Activated naive CD8-positive, alpha-beta T cell (primary cell): Measurements from ENCODE around the gene DNAI1.

Source experiments
- H3K27ac Mint-ChIP-seq: one replicate; pipeline ENCODE4 v1.8.0; 2021; ENCODE audit warnings: mixed read lengths
- H3K27me3 Mint-ChIP-seq: one replicate; pipeline ENCODE4 v1.8.0; 2021; ENCODE audit warnings: mixed read lengths
- H3K36me3 Mint-ChIP-seq: one replicate; pipeline ENCODE4 v1.8.0; 2021; ENCODE audit warnings: mixed read lengths
- H3K4me1 Mint-ChIP-seq: one replicate; pipeline ENCODE4 v1.8.0; 2021; ENCODE audit warnings: low read depth, mixed read lengths
- H3K4me3 Mint-ChIP-seq: one replicate; pipeline ENCODE4 v1.8.0; 2021; ENCODE audit warnings: mild to moderate bottlenecking, mixed read lengths
- H3K9me3 Mint-ChIP-seq: one replicate; pipeline ENCODE4 v1.8.0; 2021; ENCODE audit warnings: low read depth, mixed read lengths

DNAI1 gene

GRCh38 chr9:34508463-34508862 lies 49.9 kb downstream of the DNAI1 start:
- Mint-ChIP-seq H3K27me3 (peaks cover 4% of the 10 kb centered on the region), H3K4me1 (no peaks in the 10 kb centered on the region), H3K4me3 (no peak overlapping the region), H3K9me3 (no peaks in the 10 kb centered on the region), H3K27ac (no peak overlapping the region), H3K36me3 (no peaks in the 10 kb centered on the region)

GRCh38 chr9:34508951-34509350 lies 50.3 kb downstream of the DNAI1 start:
- Mint-ChIP-seq H3K9me3 (no peaks in the 10 kb centered on the region), H3K27ac (no peak overlapping the region), H3K4me1 (no peaks in the 10 kb centered on the region), H3K4me3 (no peak overlapping the region), H3K27me3 (peaks cover 2% of the 10 kb centered on the region), H3K36me3 (no peaks in the 10 kb centered on the region)

GRCh38 chr9:34510497-34511468 lies 52.2 kb downstream of the DNAI1 start:
- Mint-ChIP-seq H3K4me3 (no peak overlapping the region), H3K4me1 (no peaks in the 10 kb centered on the region), H3K36me3 (no peaks in the 10 kb centered on the region), H3K27me3 (no peaks in the 10 kb centered on the region), H3K9me3 (no peaks in the 10 kb centered on the region), H3K27ac (no peak overlapping the region)

GRCh38 chr9:34512131-34513078 lies 53.8 kb downstream of the DNAI1 start:
- Mint-ChIP-seq H3K4me1 (no peaks in the 10 kb centered on the region), H3K4me3 (no peak overlapping the region), H3K27ac (no peak overlapping the region), H3K27me3 (no peaks in the 10 kb centered on the region), H3K36me3 (no peaks in the 10 kb centered on the region), H3K9me3 (no peaks in the 10 kb centered on the region)

- H3K9me3 Mint-ChIP-seq, result no peaks in the 10 kb centered on the region
- H3K27ac Mint-ChIP-seq, result no peak overlapping the region
- H3K27me3 Mint-ChIP-seq, result no peaks in the 10 kb centered on the region
- H3K4me3 Mint-ChIP-seq, result no peak overlapping the region
- no peaks in the 10 kb centered on the region for H3K36me3 Mint-ChIP-seq
- H3K4me1 Mint-ChIP-seq, result no peaks in the 10 kb centered on the region
These were observed 55.1 kb downstream of the DNAI1 start for GRCh38 chr9:34513567-34514214.

- no peaks in the 10 kb centered on the region for H3K4me1 Mint-ChIP-seq
- H3K9me3 Mint-ChIP-seq, result no peaks in the 10 kb centered on the region
- H3K4me3 Mint-ChIP-seq, result no peak overlapping the region
- H3K27me3 Mint-ChIP-seq, result no peaks in the 10 kb centered on the region
- H3K36me3 Mint-ChIP-seq, result no peaks in the 10 kb centered on the region
- no peak overlapping the region for H3K27ac Mint-ChIP-seq
These were observed 55.8 kb downstream of the DNAI1 start for GRCh38 chr9:34514401-34514800.

GRCh38 chr9:34514816-34515215 lies 56.2 kb downstream of the DNAI1 start:
- Mint-ChIP-seq H3K27ac (no peak overlapping the region), H3K4me3 (no peak overlapping the region), H3K9me3 (no peaks in the 10 kb centered on the region), H3K27me3 (no peaks in the 10 kb centered on the region), H3K36me3 (no peaks in the 10 kb centered on the region), H3K4me1 (no peaks in the 10 kb centered on the region)

GRCh38 chr9:34515959-34516358 lies 57.4 kb downstream of the DNAI1 start:
- H3K4me1 Mint-ChIP-seq, result no peaks in the 10 kb centered on the region
- no peaks in the 10 kb centered on the region for H3K9me3 Mint-ChIP-seq
- H3K27me3 Mint-ChIP-seq, result no peaks in the 10 kb centered on the region
- no peak overlapping the region for H3K27ac Mint-ChIP-seq
- H3K4me3 Mint-ChIP-seq, result no peak overlapping the region
- H3K36me3 Mint-ChIP-seq, result no peaks in the 10 kb centered on the region

- H3K36me3 Mint-ChIP-seq, result no peaks in the 10 kb centered on the region
- H3K4me3 Mint-ChIP-seq, result no peak overlapping the region
- no peaks in the 10 kb centered on the region for H3K9me3 Mint-ChIP-seq
- H3K27me3 Mint-ChIP-seq, result no peaks in the 10 kb centered on the region
- no peak overlapping the region for H3K27ac Mint-ChIP-seq
- H3K4me1 Mint-ChIP-seq, result peaks cover under 1% of the 10 kb centered on the region
These were observed 58.6 kb downstream of the DNAI1 start for GRCh38 chr9:34517185-34517584.

- Mint-ChIP-seq H3K27ac (no peak overlapping the region), H3K9me3 (no peaks in the 10 kb centered on the region)
These were observed 59.6 kb downstream of the DNAI1 start for GRCh38 chr9:34518110-34518616.

GRCh38 chr9:34518896-34519295 lies 60.3 kb downstream of the DNAI1 start:
- Mint-ChIP-seq H3K27ac (no peak overlapping the region), H3K9me3 (no peaks in the 10 kb centered on the region), H3K4me3 (no peak overlapping the region)

More at GRCh38 chr9:34518110-34518616, 59.6 kb downstream of the DNAI1 start:
- peaks cover 5% of the 10 kb centered on the region for H3K4me1 Mint-ChIP-seq
- no peak overlapping the region for H3K4me3 Mint-ChIP-seq
- H3K36me3 Mint-ChIP-seq, result no peaks in the 10 kb centered on the region
- H3K27me3 Mint-ChIP-seq, result no peaks in the 10 kb centered on the region

GRCh38 chr9:34519321-34520020 lies 60.9 kb downstream of the DNAI1 start:
- H3K27ac Mint-ChIP-seq, result no peak overlapping the region
- H3K27me3 Mint-ChIP-seq, result no peaks in the 10 kb centered on the region
- H3K36me3 Mint-ChIP-seq, result no peaks in the 10 kb centered on the region
- no peak overlapping the region for H3K4me3 Mint-ChIP-seq
- peaks cover 9% of the 10 kb centered on the region for H3K4me1 Mint-ChIP-seq
- H3K9me3 Mint-ChIP-seq, result no peaks in the 10 kb centered on the region

More at GRCh38 chr9:34518896-34519295, 60.3 kb downstream of the DNAI1 start:
- Mint-ChIP-seq H3K36me3 (no peaks in the 10 kb centered on the region), H3K4me1 (peaks cover 5% of the 10 kb centered on the region), H3K27me3 (no peaks in the 10 kb centered on the region)

- H3K27ac Mint-ChIP-seq, result no peak overlapping the region
- no peaks in the 10 kb centered on the region for H3K27me3 Mint-ChIP-seq
- H3K9me3 Mint-ChIP-seq, result no peaks in the 10 kb centered on the region
- no peaks in the 10 kb centered on the region for H3K36me3 Mint-ChIP-seq
- H3K4me3 Mint-ChIP-seq, result no peak overlapping the region
- H3K4me1 Mint-ChIP-seq, result peaks cover 15% of the 10 kb centered on the region
These were observed 61.5 kb downstream of the DNAI1 start for GRCh38 chr9:34520096-34520495.
